ENCODE results near the gene IL12RB2. TPM values are rescaled to one million over a fixed set of nuclear protein-coding genes. Genes with fewer than 3 reads are reported as not detected.

IL12RB2 gene
- polyA plus RNA-seq, 10 donors: 0.69 to 3.7 (median 1.1) TPM

GRCh38 chr1:67313934-67314671 lies 6.4 kb downstream of the IL12RB2 start:
- DNase-seq: no peak

- DNase-seq: no peak
Measured at GRCh38 chr1:67314696-67315095, 7.0 kb downstream of the IL12RB2 start.

GRCh38 chr1:67316180-67316902 lies 8.7 kb downstream of the IL12RB2 start:
- DNase-seq: no peak

- no peak for DNase-seq
Measured at GRCh38 chr1:67316918-67317317, 9.2 kb downstream of the IL12RB2 start.

GRCh38 chr1:67317803-67318202 lies 10.1 kb downstream of the IL12RB2 start:
- DNase-seq: no peak

- no peak for DNase-seq
Measured at GRCh38 chr1:67322442-67322841, 14.8 kb downstream of the IL12RB2 start.

- DNase-seq: no peak
Measured at GRCh38 chr1:67323087-67323486, 15.4 kb downstream of the IL12RB2 start.

GRCh38 chr1:67324068-67324467 lies 16.4 kb downstream of the IL12RB2 start:
- no peak for DNase-seq

GRCh38 chr1:67327864-67328466 lies 20.3 kb downstream of the IL12RB2 start:
- no peak for DNase-seq

- DNase-seq: no peak
Measured at GRCh38 chr1:67332653-67333529, 25.2 kb downstream of the IL12RB2 start.

- no peak for DNase-seq
Measured at GRCh38 chr1:67333603-67334002, 25.9 kb downstream of the IL12RB2 start.

- no peak for DNase-seq
Measured at GRCh38 chr1:67335411-67335810, 27.7 kb downstream of the IL12RB2 start.

- no peak for DNase-seq
Measured at GRCh38 chr1:67336157-67336556, 28.5 kb downstream of the IL12RB2 start.

GRCh38 chr1:67336783-67337182 lies 29.1 kb downstream of the IL12RB2 start:
- DNase-seq: no peak

- DNase-seq: no peak
Measured at GRCh38 chr1:67338642-67339041, 31.0 kb downstream of the IL12RB2 start.

- peak in 2 of 3 donors; percentile 18 to 37 for DNase-seq
Measured at GRCh38 chr1:67339623-67340343, 32.1 kb downstream of the IL12RB2 start.

GRCh38 chr1:67342076-67342890 lies 34.6 kb downstream of the IL12RB2 start:
- no peak for DNase-seq

GRCh38 chr1:67345556-67345955 lies 37.9 kb downstream of the IL12RB2 start:
- DNase-seq: no peak

GRCh38 chr1:67346982-67347381 lies 39.3 kb downstream of the IL12RB2 start:
- DNase-seq: no peak

Data from muscle of back (tissue), 11 donors.